ENCODE measurements around the gene CNBD2.

GRCh38 chr20:36031806-36032205 lies 63.4 kb downstream of the CNBD2 start:
- TF ChIP-seq CTCF (IDR thresholded peaks at IDR 0.05; ENCODE audit: insufficient read depth, low read depth, low read length) (no peak), EZH2 (IDR thresholded peaks at IDR 0.05; ENCODE audit: insufficient read depth, low read length) (no peak)
